Lower leg skin (tissue), 4 donors: Measurements from ENCODE around the gene GABPB2. TPM values are rescaled to one million over a fixed set of nuclear protein-coding genes. Genes with fewer than 3 reads are reported as not detected.

Source experiments
- DNase-seq, 2 donors: peaks; one replicate each; pipeline ENCODE4 v3.0.0-alpha.2; 2019; ENCODE audit warnings: low spot score in 2 of 2
- H3K4me3 ChIP-seq: fragments of 200-600 bp; sonication (generic); 2 replicates; pipeline ENCODE4 v1.5.1; 2017; ENCODE audit warnings: mild to moderate bottlenecking, low read depth; ENCODE audit not compliant: poor library complexity, severe bottlenecking
- POLR2A ChIP-seq, 2 donors: fragments of 450-650 bp; IDR thresholded peaks; one replicate each; pipeline ENCODE4 v1.6.1; 2016 to 2017; ENCODE audit warnings: antibody characterized with exemption in 2 of 2, mild to moderate bottlenecking in 1 of 2, moderate library complexity in 1 of 2
- WGBS, 2 donors: methylation state at CpG; one replicate each; pipeline ENCODE4 v1.1.5; 2018; 5-methylcytosine and 5-hydroxymethylcytosine counted together
- intact Hi-C: fragments of 100-400 bp; cut with DNase I; formaldehyde crosslinking; loops from one replicate; pipeline ENCODE4 v1.15.0; 2023; ENCODE audit warnings: low total_unique reads
- total RNA-seq, 4 donors: library from RNA; depleted of rRNA; stranded (reverse); fragments of >200 nt; gene quantifications; one replicate each; pipeline ENCODE4 v1.1.0, GENCODE V29; 2016
- TF ChIP-seq, protein P1 (sequence below), 3 donors: fragments of 450-650 bp; IDR thresholded peaks; one replicate each; pipeline ENCODE4 v1.5.1; 2016; ENCODE audit warnings: antibody characterized with exemption in 3 of 3, mild to moderate bottlenecking in 3 of 3, moderate library complexity in 2 of 3

GABPB2 gene
- total RNA-seq, 4 donors from 2014 or later, result 8.1 to 16.6 (median 11.0) TPM

DNA sequence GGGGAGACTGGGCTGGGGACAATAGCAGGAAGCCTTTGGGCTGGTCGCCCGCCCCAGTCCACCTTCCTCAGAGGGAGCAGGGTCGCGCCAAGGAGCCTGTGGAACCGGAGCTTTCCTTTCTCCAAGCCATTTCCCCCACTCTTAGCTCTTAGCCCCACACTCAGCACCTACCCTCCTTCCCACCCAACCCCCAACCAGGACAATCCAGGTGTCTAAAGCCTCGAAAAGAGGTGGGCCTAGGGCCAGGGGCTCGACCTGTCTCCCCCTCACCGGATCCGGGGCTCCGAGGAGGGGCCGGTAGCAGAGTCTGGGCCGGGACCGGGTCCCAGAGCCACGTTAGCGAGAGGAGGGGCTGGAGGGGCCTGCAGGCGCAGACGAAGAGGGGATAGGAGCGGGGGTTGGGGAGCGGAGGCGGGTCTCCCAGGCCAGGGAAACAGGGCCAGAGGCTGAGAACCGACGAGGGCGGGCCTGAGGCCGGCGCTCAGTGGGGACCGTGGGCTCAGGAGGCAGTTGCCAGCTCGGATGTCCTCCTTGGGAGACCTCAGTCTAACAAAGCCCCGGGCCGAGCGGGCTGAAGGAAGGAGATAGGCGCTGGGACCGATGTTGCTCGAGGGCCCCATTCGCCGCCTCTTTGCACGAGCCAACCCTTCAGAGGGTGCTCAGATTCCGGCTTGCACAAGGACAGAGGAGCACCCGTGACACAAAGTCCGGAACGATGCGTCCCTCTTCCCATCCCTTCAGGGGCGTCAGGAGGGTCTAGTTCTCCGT, 74.9 kb downstream of the GABPB2 start:
- DNase-seq, result peak in 1 of 2 donors; percentile 90
- TF ChIP-seq POLR2A (IDR thresholded peaks at IDR 0.05), result no peak
- TF ChIP-seq, protein P1, sequence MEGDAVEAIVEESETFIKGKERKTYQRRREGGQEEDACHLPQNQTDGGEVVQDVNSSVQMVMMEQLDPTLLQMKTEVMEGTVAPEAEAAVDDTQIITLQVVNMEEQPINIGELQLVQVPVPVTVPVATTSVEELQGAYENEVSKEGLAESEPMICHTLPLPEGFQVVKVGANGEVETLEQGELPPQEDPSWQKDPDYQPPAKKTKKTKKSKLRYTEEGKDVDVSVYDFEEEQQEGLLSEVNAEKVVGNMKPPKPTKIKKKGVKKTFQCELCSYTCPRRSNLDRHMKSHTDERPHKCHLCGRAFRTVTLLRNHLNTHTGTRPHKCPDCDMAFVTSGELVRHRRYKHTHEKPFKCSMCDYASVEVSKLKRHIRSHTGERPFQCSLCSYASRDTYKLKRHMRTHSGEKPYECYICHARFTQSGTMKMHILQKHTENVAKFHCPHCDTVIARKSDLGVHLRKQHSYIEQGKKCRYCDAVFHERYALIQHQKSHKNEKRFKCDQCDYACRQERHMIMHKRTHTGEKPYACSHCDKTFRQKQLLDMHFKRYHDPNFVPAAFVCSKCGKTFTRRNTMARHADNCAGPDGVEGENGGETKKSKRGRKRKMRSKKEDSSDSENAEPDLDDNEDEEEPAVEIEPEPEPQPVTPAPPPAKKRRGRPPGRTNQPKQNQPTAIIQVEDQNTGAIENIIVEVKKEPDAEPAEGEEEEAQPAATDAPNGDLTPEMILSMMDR (IDR thresholded peaks at IDR 0.05), result no peak
- peak overlapping the region; percentile 56 for H3K4me3 ChIP-seq
- intact Hi-C loops, result no loop called here
- 14 to 16% methylated on average over 38 to 43 of the region's 43 CpGs for WGBS, 2 donors

DNA sequence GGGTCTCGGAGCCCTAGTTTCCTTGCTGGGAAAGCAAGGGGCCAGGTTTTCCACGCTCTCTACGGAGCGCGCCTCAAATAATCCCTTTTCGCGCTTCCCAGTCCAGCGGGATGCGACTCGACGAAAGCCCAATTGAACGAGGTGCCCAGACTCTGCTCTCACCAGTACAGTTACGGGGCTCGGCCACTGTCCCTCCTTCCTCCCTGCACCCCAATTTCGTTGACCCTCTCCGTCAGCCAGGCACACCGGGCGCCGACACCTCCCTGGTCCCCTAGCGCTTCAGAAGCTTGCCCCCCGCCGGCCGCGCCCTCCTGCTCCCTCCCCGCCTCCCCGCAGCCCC, 75.5 kb downstream of the GABPB2 start:
- 0 to 1% methylated on average over 24 to 25 of the region's 26 CpGs for whole genome bisulfite sequencing, 2 donors

GRCh38 chr1:151146412-151147131, 76.0 kb downstream of the GABPB2 start, which contains the start of gene SEMA6C:
TSS of gene SEMA6C (minus strand) at chr1:151146631. CDS start at chr1:151142621, 4,010 bp downstream.
- whole genome bisulfite sequencing, 2 donors, result 0 to 1% methylated on average over 51 to 59 of the region's 61 CpGs
- H3K4me3 ChIP-seq, result peak within 1 kb of the TSS; percentile 56
- intact Hi-C loops, result no loop called here
- TF ChIP-seq, protein P1 (IDR thresholded peaks at IDR 0.05), result no peak
- peak in 1 of 2 donors; percentile 25 for TF ChIP-seq POLR2A (IDR thresholded peaks at IDR 0.05)
- DNase-seq, result peak; percentile 93 to 99

More for the DNA sequence above, 75.5 kb downstream of the GABPB2 start:
- intact Hi-C loops, result no loop called here
- TF ChIP-seq, protein P1 (IDR thresholded peaks at IDR 0.05), result no peak
- TF ChIP-seq POLR2A (IDR thresholded peaks at IDR 0.05), result no peak
- DNase-seq, result peak in 1 of 2 donors; percentile 86
- H3K4me3 ChIP-seq, result peak overlapping the region; percentile 56

- 6 to 7% methylated on average over 7 of the region's 7 CpGs for WGBS, 2 donors
- intact Hi-C loops, result no loop called here
- TF ChIP-seq, protein P1 (IDR thresholded peaks at IDR 0.05), result no peak
- no peak for TF ChIP-seq POLR2A (IDR thresholded peaks at IDR 0.05)
- peak overlapping the region; percentile 56 for H3K4me3 ChIP-seq
- no peak for DNase-seq
Observed at GRCh38 chr1:151147132-151147503, 76.6 kb downstream of the GABPB2 start.

- DNase-seq, result no peak
- H3K4me3 ChIP-seq, result no peak overlapping the region
- intact Hi-C loops, result no loop called here
- TF ChIP-seq, protein P1 (IDR thresholded peaks at IDR 0.05), result no peak
- TF ChIP-seq POLR2A (IDR thresholded peaks at IDR 0.05), result no peak
- WGBS, 2 donors, result 86 to 98% methylated on average over 2 of the region's 2 CpGs
Observed at GRCh38 chr1:151147665-151148064, 77.1 kb downstream of the GABPB2 start.
